ENCODE data around the gene PINLYP. TPM values are rescaled to one million over a fixed set of nuclear protein-coding genes. Genes with fewer than 3 reads are reported as not detected.

The PINLYP gene
- total and polyA plus RNA-seq, 2 donors: 12.3 to 16.0 TPM

GRCh38 chr19:43606569-43607229 lies 31.1 kb downstream of the PINLYP start:
- Histone ChIP-seq H3K36me3 (ENCODE audit: control insufficient read depth in 2 of 2, insufficient read depth in 2 of 2, low read length in 1 of 2) (peaks cover 34 to 45% of the 10 kb centered on the region in 2 donors), H3K27ac (ENCODE audit: low read depth in 1 of 2, low read length in 1 of 2) (peak overlapping the region; percentile 42 to 43)
- WGBS: 94% methylated on average over 7 of the region's 7 CpGs

GRCh38 chr19:43607238-43608205 lies 31.9 kb downstream of the PINLYP start:
- H3K27ac ChIP-seq (ENCODE audit: low read depth in 1 of 2, low read length in 1 of 2): peak overlapping the region; percentile 9 to 52
- H3K36me3 ChIP-seq (ENCODE audit: control insufficient read depth in 2 of 2, insufficient read depth in 2 of 2, low read length in 1 of 2): peaks cover 36 to 46% of the 10 kb centered on the region in 2 donors
- peaks cover 0 to 4% of the 10 kb centered on the region in 2 donors for H3K4me1 ChIP-seq (ENCODE audit: control insufficient read depth in 2 of 2, insufficient read depth in 2 of 2, low read length in 2 of 2)
- H3K27me3 ChIP-seq (ENCODE audit: control insufficient read depth in 2 of 2, insufficient read depth in 1 of 2, low read length in 1 of 2): no peaks in the 10 kb centered on the region
- WGBS: 51% methylated on average over 28 of the region's 28 CpGs
- H3K9me3 ChIP-seq (ENCODE audit: control insufficient read depth in 2 of 2, insufficient read depth in 1 of 2, low read length in 1 of 2): no peaks in the 10 kb centered on the region
- DNase-seq (ENCODE audit: low read depth in 6 of 9, low spot score in 9 of 9): no peak
- no peak overlapping the region for H3K4me3 ChIP-seq (ENCODE audit: low read length in 2 of 2)

More at GRCh38 chr19:43606569-43607229, 31.1 kb downstream of the PINLYP start:
- Histone ChIP-seq H3K27me3 (ENCODE audit: control insufficient read depth in 2 of 2, insufficient read depth in 1 of 2, low read length in 1 of 2) (no peaks in the 10 kb centered on the region), H3K9me3 (ENCODE audit: control insufficient read depth in 2 of 2, insufficient read depth in 1 of 2, low read length in 1 of 2) (no peaks in the 10 kb centered on the region), H3K4me1 (ENCODE audit: control insufficient read depth in 2 of 2, insufficient read depth in 2 of 2, low read length in 2 of 2) (peaks cover 0 to 4% of the 10 kb centered on the region in 2 donors), H3K4me3 (ENCODE audit: low read length in 2 of 2) (no peak overlapping the region)
- DNase-seq (ENCODE audit: low read depth in 6 of 9, low spot score in 9 of 9): no peak

DNA sequence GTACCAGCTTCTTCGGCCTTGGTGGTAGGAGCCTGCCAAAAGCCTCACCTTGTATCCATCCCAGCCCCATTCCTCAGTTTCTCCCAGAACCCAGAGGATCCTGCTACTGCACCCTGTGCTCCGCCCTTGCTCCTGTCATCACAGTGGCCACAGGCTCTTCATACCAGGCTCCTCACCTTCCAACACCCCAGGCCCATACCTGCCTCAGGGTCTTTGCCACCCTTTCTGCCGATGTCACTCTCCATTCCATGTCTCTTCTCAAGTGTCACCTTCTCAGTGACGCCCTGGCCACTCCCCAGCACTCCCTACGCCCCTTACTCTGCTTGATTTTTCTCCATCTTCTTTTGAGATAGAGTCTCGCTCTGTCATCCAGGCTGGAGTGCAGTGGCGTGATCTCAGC lies 34.3 kb downstream of the PINLYP start:
- peaks cover 45 to 57% of the 10 kb centered on the region in 2 donors for H3K36me3 ChIP-seq (ENCODE audit: control insufficient read depth in 2 of 2, insufficient read depth in 2 of 2, low read length in 1 of 2)
- 92% methylated on average over 7 of the region's 7 CpGs for WGBS
- no peaks in the 10 kb centered on the region for H3K27me3 ChIP-seq (ENCODE audit: control insufficient read depth in 2 of 2, insufficient read depth in 1 of 2, low read length in 1 of 2)
- H3K4me1 ChIP-seq (ENCODE audit: control insufficient read depth in 2 of 2, insufficient read depth in 2 of 2, low read length in 2 of 2): peaks cover 0 to 4% of the 10 kb centered on the region in 2 donors
- H3K9me3 ChIP-seq (ENCODE audit: control insufficient read depth in 2 of 2, insufficient read depth in 1 of 2, low read length in 1 of 2): no peaks in the 10 kb centered on the region
- no peak overlapping the region for H3K4me3 ChIP-seq (ENCODE audit: low read length in 2 of 2)
- H3K27ac ChIP-seq (ENCODE audit: low read depth in 1 of 2, low read length in 1 of 2): no peak overlapping the region
- no peak for DNase-seq (ENCODE audit: low read depth in 6 of 9, low spot score in 9 of 9)

GRCh38 chr19:43610493-43610892 lies 34.9 kb downstream of the PINLYP start:
- peaks cover 45 to 57% of the 10 kb centered on the region in 2 donors for H3K36me3 ChIP-seq (ENCODE audit: control insufficient read depth in 2 of 2, insufficient read depth in 2 of 2, low read length in 1 of 2)
- no peaks in the 10 kb centered on the region for H3K27me3 ChIP-seq (ENCODE audit: control insufficient read depth in 2 of 2, insufficient read depth in 1 of 2, low read length in 1 of 2)
- no peak overlapping the region for H3K27ac ChIP-seq (ENCODE audit: low read depth in 1 of 2, low read length in 1 of 2)
- DNase-seq (ENCODE audit: low read depth in 6 of 9, low spot score in 9 of 9): no peak
- H3K4me3 ChIP-seq (ENCODE audit: low read length in 2 of 2): no peak overlapping the region
- H3K4me1 ChIP-seq (ENCODE audit: control insufficient read depth in 2 of 2, insufficient read depth in 2 of 2, low read length in 2 of 2): peaks cover 0 to 4% of the 10 kb centered on the region in 2 donors
- H3K9me3 ChIP-seq (ENCODE audit: control insufficient read depth in 2 of 2, insufficient read depth in 1 of 2, low read length in 1 of 2): no peaks in the 10 kb centered on the region
- WGBS: 97% methylated on average over 3 of the region's 3 CpGs

DNA sequence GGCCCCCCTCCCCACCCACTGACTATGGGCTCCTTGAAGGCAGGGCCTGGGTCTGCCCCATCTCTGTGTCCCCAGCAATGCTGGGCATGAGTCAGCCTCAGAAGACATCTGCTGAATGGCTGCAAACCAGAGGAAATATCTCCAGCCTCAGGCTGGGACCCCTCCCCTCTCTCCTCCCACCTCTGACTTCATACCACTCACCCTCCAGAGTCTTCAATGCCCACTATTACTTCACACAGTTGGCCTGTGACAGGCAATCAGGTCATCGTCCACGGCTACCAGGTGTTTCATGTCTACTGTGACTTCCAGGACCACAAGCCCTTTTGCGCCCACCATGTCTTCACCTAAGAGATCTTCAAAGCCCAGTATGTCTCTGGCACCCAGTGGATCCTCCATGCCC lies 36.2 kb downstream of the PINLYP start, which contains the start of gene SRRM5:
Gene SRRM5 (plus strand): TSS at position 301 of the 400 bp plus-strand sequence. CDS start 34 bp downstream, at position 335.
- Histone ChIP-seq H3K4me1 (ENCODE audit: control insufficient read depth in 2 of 2, insufficient read depth in 2 of 2, low read length in 2 of 2) (peaks cover 0 to 4% of the 10 kb centered on the region in 2 donors), H3K27ac (ENCODE audit: low read depth in 1 of 2, low read length in 1 of 2) (no peak within 1 kb of the TSS), H3K27me3 (ENCODE audit: control insufficient read depth in 2 of 2, insufficient read depth in 1 of 2, low read length in 1 of 2) (no peaks in the 10 kb centered on the region), H3K4me3 (ENCODE audit: low read length in 2 of 2) (no peak within 1 kb of the TSS), H3K9me3 (ENCODE audit: control insufficient read depth in 2 of 2, insufficient read depth in 1 of 2, low read length in 1 of 2) (no peaks in the 10 kb centered on the region), H3K36me3 (ENCODE audit: control insufficient read depth in 2 of 2, insufficient read depth in 2 of 2, low read length in 1 of 2) (peaks cover 42 to 47% of the 10 kb centered on the region in 2 donors)
- 98% methylated on average over 3 of the region's 3 CpGs for whole genome bisulfite sequencing
- no peak for DNase-seq (ENCODE audit: low read depth in 6 of 9, low spot score in 9 of 9)

DNA sequence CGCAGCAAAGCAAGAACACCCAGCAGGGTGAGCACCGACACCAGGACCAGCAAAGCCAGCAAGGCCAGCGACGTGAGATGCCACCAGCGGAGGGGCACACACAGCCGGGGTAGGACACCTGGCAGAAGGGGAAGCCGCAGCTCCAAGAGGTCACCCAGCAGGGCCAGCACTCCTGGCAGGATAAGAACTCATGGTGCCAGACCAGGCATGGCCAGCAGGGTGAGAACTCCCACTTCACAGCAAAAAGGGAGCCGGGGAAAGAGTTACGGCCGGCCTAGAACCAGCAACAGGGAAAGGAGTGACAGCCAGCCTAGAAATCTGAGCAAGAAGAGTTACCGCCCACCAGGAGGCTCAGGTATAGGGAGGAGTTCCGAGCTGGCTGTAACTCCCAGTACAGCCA lies 36.8 kb downstream of the PINLYP start:
- H3K27me3 ChIP-seq (ENCODE audit: control insufficient read depth in 2 of 2, insufficient read depth in 1 of 2, low read length in 1 of 2): no peaks in the 10 kb centered on the region

DNA sequence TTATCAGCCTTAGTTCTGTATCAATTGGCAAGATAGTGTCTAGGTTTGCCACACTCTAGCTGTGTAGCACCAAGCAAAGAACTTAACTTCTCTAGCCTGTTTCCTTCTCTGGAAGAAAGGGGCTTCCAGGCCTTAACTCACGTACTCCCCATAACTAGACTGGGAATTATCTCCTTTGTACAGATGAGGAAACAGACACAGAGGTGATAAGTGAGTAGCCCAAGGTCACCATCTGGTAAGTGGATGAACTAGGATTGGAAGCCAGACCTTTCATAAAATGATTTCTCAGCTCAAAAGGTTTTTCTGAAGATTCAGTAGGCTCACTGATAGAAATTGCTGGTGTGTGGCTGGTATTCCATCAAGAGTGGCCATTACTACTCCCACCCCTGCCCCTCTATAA lies 40.7 kb downstream of the PINLYP start:
- Histone ChIP-seq H3K27me3 (ENCODE audit: control insufficient read depth in 2 of 2, insufficient read depth in 1 of 2, low read length in 1 of 2) (no peaks in the 10 kb centered on the region), H3K9me3 (ENCODE audit: control insufficient read depth in 2 of 2, insufficient read depth in 1 of 2, low read length in 1 of 2) (no peaks in the 10 kb centered on the region), H3K27ac (ENCODE audit: low read depth in 1 of 2, low read length in 1 of 2) (no peak overlapping the region), H3K4me1 (ENCODE audit: control insufficient read depth in 2 of 2, insufficient read depth in 2 of 2, low read length in 2 of 2) (peaks cover 8 to 21% of the 10 kb centered on the region in 2 donors), H3K36me3 (ENCODE audit: control insufficient read depth in 2 of 2, insufficient read depth in 2 of 2, low read length in 1 of 2) (peaks cover 24 to 26% of the 10 kb centered on the region in 2 donors), H3K4me3 (ENCODE audit: low read length in 2 of 2) (no peak overlapping the region)
- 100% methylated on average over 1 of the region's 1 CpG for WGBS
- no peak for DNase-seq (ENCODE audit: low read depth in 6 of 9, low spot score in 9 of 9)

More for the DNA sequence above, 36.8 kb downstream of the PINLYP start:
- peaks cover 0 to 3% of the 10 kb centered on the region in 2 donors for H3K4me1 ChIP-seq (ENCODE audit: control insufficient read depth in 2 of 2, insufficient read depth in 2 of 2, low read length in 2 of 2)
- no peaks in the 10 kb centered on the region for H3K9me3 ChIP-seq (ENCODE audit: control insufficient read depth in 2 of 2, insufficient read depth in 1 of 2, low read length in 1 of 2)
- WGBS: 98% methylated on average over 12 of the region's 12 CpGs
- H3K4me3 ChIP-seq (ENCODE audit: low read length in 2 of 2): no peak overlapping the region
- DNase-seq (ENCODE audit: low read depth in 6 of 9, low spot score in 9 of 9): no peak
- no peak overlapping the region for H3K27ac ChIP-seq (ENCODE audit: low read depth in 1 of 2, low read length in 1 of 2)
- H3K36me3 ChIP-seq (ENCODE audit: control insufficient read depth in 2 of 2, insufficient read depth in 2 of 2, low read length in 1 of 2): peaks cover 36 to 42% of the 10 kb centered on the region in 2 donors

DNA sequence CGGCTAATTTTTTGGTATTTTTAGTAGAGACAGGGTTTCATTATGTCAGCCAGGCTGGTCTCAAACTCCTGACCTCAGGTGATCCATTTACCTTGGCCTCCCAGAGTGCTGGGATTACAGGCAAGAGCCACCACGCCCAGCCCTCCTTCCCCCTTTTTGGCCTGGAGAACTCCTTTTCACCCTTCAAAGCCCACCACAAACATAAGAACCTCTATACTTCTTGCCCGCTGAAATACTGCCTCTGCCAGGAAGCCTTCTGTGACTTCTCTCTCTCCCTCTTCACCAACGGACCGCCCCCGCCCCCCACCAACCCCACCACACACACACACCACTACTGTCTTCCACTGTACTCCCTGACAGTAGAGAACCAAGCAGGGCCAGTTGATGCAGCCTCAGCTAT lies 41.4 kb downstream of the PINLYP start:
- H3K9me3 ChIP-seq (ENCODE audit: control insufficient read depth in 2 of 2, insufficient read depth in 1 of 2, low read length in 1 of 2): no peaks in the 10 kb centered on the region
- no peak for DNase-seq (ENCODE audit: low read depth in 6 of 9, low spot score in 9 of 9)
- H3K4me3 ChIP-seq (ENCODE audit: low read length in 2 of 2): no peak overlapping the region
- WGBS: 95% methylated on average over 6 of the region's 6 CpGs
- H3K27ac ChIP-seq (ENCODE audit: low read depth in 1 of 2, low read length in 1 of 2): no peak overlapping the region
- peaks cover 20 to 21% of the 10 kb centered on the region in 2 donors for H3K36me3 ChIP-seq (ENCODE audit: control insufficient read depth in 2 of 2, insufficient read depth in 2 of 2, low read length in 1 of 2)
- peaks cover 8 to 21% of the 10 kb centered on the region in 2 donors for H3K4me1 ChIP-seq (ENCODE audit: control insufficient read depth in 2 of 2, insufficient read depth in 2 of 2, low read length in 2 of 2)
- H3K27me3 ChIP-seq (ENCODE audit: control insufficient read depth in 2 of 2, insufficient read depth in 1 of 2, low read length in 1 of 2): no peaks in the 10 kb centered on the region

DNA sequence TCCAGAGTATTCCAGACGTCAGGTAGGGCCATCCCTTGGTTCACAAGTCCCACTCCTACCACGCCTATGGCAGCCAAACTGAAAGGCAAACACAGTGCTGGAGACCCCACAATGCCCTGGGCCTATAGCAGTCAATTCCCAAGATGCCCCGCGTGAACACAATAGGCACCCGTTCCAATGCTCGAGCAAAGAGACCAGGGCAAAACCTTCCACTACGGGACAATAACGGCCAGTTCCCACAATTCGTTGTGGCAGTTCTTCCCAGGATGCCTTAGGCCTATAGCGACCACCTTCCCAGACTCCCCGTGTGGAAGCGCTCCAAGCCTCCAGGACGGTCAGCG lies 43.3 kb downstream of the PINLYP start:
- H3K36me3 ChIP-seq (ENCODE audit: control insufficient read depth in 2 of 2, insufficient read depth in 2 of 2, low read length in 1 of 2): peaks cover 4% of the 10 kb centered on the region in 2 donors
- no peaks in the 10 kb centered on the region for H3K9me3 ChIP-seq (ENCODE audit: control insufficient read depth in 2 of 2, insufficient read depth in 1 of 2, low read length in 1 of 2)
- WGBS: under 1% methylated on average over 14 of the region's 14 CpGs
- DNase-seq (ENCODE audit: low read depth in 6 of 9, low spot score in 9 of 9): peak in 5 of 9 donors; percentile 60 to 87 (median 66)
- H3K27ac ChIP-seq (ENCODE audit: low read depth in 1 of 2, low read length in 1 of 2): peak overlapping the region; percentile 87 to 99
- H3K27me3 ChIP-seq (ENCODE audit: control insufficient read depth in 2 of 2, insufficient read depth in 1 of 2, low read length in 1 of 2): no peaks in the 10 kb centered on the region
- H3K4me1 ChIP-seq (ENCODE audit: control insufficient read depth in 2 of 2, insufficient read depth in 2 of 2, low read length in 2 of 2): peaks cover 8 to 21% of the 10 kb centered on the region in 2 donors
- peak overlapping the region; percentile 81 to 94 for H3K4me3 ChIP-seq (ENCODE audit: low read length in 2 of 2)

Data from thymus (tissue), 11 donors.